K562 (cell line): ENCODE measurements around the gene MMP24.

Experiments used
- BRF1 ChIP-seq: IDR thresholded peaks from 3 replicates; pipeline ENCODE4 v1.6.1; 2011; ENCODE audit warnings: borderline replicate concordance, mild to moderate bottlenecking; ENCODE audit not compliant: insufficient read length; ENCODE audit errors: extremely low read depth
- NCOA1 ChIP-seq: fragments of 450-650 bp; IDR thresholded peaks from 2 replicates; pipeline ENCODE4 v1.6.1; 2016; ENCODE audit warnings: low read depth
- TFE3 ChIP-seq: fragments of 450-650 bp; formaldehyde crosslinking; IDR thresholded peaks from 2 replicates; pipeline ENCODE4 v1.4.0; 2020; ENCODE audit warnings: mild to moderate bottlenecking, mixed read lengths
- ZBTB2 ChIP-seq: fragments of 450-650 bp; IDR thresholded peaks from 2 replicates; pipeline ENCODE4 v1.6.1; 2016; ENCODE audit warnings: antibody characterized with exemption
- TF ChIP-seq, protein P1 (sequence below), 3 experiments: IDR thresholded peaks in 2 of 3; conservative IDR thresholded peaks in 1 of 3; 2 replicates each; pipeline ENCODE4 v1.5.1; 2011 to 2012; ENCODE audit warnings: low read length in 3 of 3, mild to moderate bottlenecking in 3 of 3, control low read depth in 2 of 3, improper control_type of control experiment in 1 of 3, inconsistent platforms in 1 of 3, low read depth in 1 of 3, mixed read lengths in 1 of 3, moderate library complexity in 1 of 3; ENCODE audit not compliant: insufficient read depth in 2 of 3
- TF ChIP-seq, protein P2 (sequence below): sonication (generic); formaldehyde crosslinking; IDR thresholded peaks from 2 replicates; pipeline ENCODE4 v1.8.0; 2022; ENCODE audit warnings: mild to moderate bottlenecking, missing genetic modification reagents
- TF ChIP-seq, protein P3 (sequence below): sonication (generic); formaldehyde crosslinking; IDR thresholded peaks from 2 replicates; pipeline ENCODE4 v1.9.0; 2022; ENCODE audit warnings: mild to moderate bottlenecking, missing genetic modification reagents
- TF ChIP-seq, protein P4 (sequence below): fragments of 450-650 bp; conservative IDR thresholded peaks from 2 replicates; pipeline ENCODE4 v1.6.1; 2016; ENCODE audit warnings: missing genetic modification characterization, low read depth, mild to moderate bottlenecking, control low read depth, missing compliant biosample characterization

DNA sequence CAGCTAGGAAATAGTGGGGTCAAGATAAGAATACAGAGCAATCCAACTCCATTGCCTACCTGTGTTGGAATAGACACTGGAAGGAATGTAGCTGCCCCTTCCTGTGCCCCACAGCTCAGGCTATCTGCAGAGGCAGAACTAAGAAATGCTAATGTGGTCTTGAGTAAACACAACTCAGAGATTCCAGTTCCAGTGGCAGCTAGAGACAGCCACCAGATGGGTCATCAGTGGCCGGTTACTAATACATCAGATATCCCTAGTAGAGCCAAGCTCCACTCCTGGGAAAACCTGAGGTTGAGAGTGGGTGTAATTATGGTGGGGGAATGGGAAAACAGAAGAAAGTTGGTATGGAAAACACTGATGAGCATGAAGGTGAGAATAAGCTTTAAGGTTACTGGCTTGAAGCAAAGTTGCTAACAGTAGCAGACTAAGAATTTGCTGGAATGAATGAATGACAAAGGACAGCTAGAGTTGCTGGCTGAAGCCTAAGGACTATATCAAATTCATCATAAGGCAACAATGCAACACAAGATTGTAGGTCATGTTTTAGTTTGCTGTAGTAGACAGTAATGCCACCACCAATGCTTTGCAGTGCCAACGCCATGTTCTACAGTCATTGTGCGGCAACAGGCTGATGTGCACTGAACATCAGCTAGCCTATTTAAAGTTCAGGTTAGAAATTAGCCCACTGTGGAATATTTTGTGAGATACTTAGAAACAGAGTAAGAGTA is 94.1 kb downstream of the MMP24 start:
- no peak for TF ChIP-seq TFE3 (CRISPR knock-in tag)
- TF ChIP-seq BRF1, result no peak
- TF ChIP-seq, protein P1, sequence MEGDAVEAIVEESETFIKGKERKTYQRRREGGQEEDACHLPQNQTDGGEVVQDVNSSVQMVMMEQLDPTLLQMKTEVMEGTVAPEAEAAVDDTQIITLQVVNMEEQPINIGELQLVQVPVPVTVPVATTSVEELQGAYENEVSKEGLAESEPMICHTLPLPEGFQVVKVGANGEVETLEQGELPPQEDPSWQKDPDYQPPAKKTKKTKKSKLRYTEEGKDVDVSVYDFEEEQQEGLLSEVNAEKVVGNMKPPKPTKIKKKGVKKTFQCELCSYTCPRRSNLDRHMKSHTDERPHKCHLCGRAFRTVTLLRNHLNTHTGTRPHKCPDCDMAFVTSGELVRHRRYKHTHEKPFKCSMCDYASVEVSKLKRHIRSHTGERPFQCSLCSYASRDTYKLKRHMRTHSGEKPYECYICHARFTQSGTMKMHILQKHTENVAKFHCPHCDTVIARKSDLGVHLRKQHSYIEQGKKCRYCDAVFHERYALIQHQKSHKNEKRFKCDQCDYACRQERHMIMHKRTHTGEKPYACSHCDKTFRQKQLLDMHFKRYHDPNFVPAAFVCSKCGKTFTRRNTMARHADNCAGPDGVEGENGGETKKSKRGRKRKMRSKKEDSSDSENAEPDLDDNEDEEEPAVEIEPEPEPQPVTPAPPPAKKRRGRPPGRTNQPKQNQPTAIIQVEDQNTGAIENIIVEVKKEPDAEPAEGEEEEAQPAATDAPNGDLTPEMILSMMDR (IDR thresholded peaks at IDR 0.05 in 2 of 3, conservative IDR thresholded peaks at IDR 0.05 in 1 of 3; ENCODE audit: insufficient read depth in 2 of 3, low read depth in 1 of 3, low read length in 3 of 3), result no peak
- TF ChIP-seq, protein P2, sequence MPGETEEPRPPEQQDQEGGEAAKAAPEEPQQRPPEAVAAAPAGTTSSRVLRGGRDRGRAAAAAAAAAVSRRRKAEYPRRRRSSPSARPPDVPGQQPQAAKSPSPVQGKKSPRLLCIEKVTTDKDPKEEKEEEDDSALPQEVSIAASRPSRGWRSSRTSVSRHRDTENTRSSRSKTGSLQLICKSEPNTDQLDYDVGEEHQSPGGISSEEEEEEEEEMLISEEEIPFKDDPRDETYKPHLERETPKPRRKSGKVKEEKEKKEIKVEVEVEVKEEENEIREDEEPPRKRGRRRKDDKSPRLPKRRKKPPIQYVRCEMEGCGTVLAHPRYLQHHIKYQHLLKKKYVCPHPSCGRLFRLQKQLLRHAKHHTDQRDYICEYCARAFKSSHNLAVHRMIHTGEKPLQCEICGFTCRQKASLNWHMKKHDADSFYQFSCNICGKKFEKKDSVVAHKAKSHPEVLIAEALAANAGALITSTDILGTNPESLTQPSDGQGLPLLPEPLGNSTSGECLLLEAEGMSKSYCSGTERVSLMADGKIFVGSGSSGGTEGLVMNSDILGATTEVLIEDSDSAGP, result no peak
- TF ChIP-seq NCOA1, result no peak
- TF ChIP-seq, protein P3, sequence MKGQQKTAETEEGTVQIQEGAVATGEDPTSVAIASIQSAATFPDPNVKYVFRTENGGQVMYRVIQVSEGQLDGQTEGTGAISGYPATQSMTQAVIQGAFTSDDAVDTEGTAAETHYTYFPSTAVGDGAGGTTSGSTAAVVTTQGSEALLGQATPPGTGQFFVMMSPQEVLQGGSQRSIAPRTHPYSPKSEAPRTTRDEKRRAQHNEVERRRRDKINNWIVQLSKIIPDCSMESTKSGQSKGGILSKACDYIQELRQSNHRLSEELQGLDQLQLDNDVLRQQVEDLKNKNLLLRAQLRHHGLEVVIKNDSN, result no peak
- TF ChIP-seq, protein P4, sequence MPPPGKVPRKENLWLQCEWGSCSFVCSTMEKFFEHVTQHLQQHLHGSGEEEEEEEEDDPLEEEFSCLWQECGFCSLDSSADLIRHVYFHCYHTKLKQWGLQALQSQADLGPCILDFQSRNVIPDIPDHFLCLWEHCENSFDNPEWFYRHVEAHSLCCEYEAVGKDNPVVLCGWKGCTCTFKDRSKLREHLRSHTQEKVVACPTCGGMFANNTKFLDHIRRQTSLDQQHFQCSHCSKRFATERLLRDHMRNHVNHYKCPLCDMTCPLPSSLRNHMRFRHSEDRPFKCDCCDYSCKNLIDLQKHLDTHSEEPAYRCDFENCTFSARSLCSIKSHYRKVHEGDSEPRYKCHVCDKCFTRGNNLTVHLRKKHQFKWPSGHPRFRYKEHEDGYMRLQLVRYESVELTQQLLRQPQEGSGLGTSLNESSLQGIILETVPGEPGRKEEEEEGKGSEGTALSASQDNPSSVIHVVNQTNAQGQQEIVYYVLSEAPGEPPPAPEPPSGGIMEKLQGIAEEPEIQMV, result no peak
- TF ChIP-seq ZBTB2, result no peak
